Ureter (tissue), 1 donor: ENCODE results near the gene DENND6B. TPM values are rescaled to one million over a fixed set of nuclear protein-coding genes. Genes with fewer than 3 reads are reported as not detected.

Experiments used
- DNase-seq: peaks from one replicate; pipeline ENCODE4 v3.0.0-alpha.2; 2020; ENCODE audit warnings: low spot score
- total RNA-seq: library from RNA; stranded (reverse); gene quantifications from one replicate; pipeline ENCODE4 v1.2.4, GENCODE V29; 2023
- donor health status: DM: yes; HTN: yes; CAD: no.

Gene DENND6B
- total RNA-seq, 1 donor from 2014 or later, result 21.4 TPM

DNA sequence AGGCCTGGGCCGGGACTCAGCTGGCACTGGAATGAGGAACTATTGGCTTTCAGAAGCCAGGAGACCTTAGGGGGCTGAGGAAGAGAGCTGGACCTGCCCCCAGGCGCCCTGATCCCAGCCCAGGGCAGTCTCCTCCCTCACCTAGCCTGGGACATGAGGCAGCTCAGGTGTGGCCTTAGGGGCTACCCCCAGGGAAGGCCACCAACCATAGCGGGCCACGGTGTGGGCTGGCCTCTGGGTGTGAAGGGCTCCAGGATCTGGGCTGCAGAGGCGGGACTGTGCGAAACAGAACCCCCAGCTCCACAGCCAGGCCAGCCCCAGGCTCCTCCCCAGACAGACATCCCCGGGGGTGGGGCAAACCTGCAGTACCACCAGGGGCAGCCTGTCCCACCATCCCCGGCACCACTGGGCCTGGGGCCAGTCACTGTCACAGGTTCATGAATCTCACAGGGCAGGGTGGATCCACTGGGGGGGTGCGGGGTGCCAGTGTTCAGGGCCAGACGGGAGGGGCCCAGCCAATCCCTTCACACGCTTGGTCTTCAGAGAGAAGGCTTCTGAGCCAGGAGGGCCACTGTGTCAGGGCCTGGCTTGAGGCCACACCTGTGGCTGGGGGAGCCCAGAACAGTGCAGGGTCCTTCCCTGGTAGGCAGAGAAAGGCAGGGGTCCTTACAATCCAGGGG is 22.8 kb downstream of the DENND6B start:
- DNase-seq, result peak; percentile 81

DNA sequence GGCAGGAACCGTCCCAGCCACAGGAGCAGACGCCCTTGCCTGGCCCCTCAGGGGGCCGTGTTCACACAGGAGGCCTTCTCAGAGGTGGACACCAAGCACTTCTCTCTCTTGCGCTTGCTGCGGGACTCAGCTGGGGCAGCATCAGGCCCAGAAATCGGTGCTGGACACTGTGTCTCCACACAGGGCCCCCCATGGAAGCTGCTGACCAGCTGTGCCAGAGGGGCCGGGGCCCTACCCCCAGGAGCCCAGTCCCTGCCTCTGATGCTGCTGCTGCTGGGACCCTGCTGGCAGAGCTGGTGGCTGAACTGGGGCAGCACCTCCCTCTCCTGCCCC is 23.3 kb downstream of the DENND6B start:
- no peak for DNase-seq

DNA sequence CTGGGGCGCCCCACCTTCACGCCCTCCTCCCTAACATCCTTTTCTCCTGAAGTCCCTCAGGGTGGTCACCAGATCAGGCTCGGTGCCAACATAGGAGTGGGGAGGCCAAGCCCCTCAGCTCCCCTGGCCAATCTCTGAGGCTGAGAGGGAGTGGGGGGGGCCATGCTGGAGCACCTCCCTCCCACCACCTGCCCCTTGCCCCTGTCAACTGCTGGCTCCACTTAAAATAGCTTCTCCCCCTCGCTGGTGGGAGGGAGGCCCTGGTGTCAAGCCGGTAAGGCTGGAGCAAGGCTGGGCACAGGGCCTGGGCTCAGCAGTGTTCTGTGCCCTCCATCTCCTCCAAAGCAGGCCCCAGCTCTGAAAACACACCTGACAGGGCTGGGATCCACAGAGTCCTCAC is 24.2 kb downstream of the DENND6B start:
- DNase-seq, result no peak

DNA sequence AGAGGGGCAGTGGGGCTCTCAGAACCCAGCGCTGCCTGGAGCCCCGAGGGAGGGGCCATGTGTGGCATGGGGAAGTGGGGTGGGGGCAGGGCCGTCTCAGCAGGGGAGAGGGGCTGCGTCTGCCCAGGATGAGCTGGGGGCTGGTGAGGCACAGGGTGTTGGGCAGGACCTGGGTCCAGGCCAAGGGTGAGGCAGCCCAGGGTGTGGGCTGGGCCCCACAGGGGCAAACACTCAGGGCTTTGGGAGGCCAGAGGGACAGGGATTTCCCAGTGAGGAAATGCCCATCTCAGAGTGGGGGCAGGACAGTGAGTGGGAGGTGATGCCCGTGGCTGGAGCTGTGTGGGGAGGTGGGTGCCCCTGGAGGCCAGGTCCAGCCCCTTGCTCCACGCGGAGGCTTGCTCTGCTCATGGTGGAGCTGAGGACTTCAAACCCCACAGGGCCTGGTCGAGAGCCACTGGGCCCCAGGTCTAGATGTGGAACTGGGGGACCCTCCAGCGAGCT is 24.7 kb downstream of the DENND6B start:
- DNase-seq, result no peak

DNA sequence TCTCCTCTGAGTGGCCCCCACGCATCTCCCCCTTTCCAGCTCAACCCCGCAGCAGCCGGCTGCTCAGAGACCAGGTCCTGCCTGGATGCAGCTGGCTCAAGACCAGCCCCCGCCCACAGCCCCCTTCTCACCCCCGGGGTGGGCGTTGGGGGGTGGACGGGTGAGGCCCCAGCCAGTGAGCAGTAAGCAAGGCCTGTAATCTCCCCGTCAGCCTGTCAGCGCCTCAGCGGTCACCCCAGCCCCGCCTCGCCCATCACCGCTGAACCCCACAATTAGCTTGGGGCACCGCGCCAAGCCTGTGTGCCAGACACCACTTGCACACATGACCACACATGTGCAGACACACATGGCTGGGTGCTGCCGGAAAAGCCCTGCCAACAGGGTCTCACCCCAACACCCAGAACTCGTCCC is 25.2 kb downstream of the DENND6B start:
- no peak for DNase-seq

DNA sequence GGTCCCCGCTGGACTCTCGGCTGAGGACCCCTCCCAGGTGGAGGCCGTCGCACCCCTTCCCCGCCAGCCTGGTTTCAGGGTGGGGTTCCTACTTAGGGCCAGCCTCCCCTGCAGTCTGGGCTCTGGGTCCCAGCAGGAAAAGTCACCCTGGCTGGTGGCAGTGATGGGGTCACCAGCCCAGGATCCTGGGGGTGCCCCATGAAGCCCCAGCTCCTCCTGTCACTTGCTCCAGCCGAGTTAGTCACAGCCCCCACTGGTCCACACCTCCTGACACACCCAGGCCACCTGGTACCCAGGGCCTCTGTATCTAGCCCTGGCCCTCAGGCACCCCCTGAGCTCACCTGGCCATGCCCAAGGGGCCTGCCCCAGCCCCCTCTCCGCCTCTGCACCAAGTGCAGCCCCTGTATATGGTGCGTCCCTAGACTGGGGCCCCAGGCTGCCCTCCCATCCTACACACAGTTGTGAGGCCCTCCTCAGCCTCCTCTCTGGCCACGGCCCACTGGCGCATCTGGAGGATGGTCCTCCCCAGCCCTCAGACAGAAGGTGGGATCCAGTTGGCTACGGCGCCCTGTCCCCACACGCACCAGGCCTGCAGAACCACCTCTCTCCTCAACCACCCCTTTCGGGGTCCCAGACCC is 26.1 kb downstream of the DENND6B start:
- no peak for DNase-seq

DNA sequence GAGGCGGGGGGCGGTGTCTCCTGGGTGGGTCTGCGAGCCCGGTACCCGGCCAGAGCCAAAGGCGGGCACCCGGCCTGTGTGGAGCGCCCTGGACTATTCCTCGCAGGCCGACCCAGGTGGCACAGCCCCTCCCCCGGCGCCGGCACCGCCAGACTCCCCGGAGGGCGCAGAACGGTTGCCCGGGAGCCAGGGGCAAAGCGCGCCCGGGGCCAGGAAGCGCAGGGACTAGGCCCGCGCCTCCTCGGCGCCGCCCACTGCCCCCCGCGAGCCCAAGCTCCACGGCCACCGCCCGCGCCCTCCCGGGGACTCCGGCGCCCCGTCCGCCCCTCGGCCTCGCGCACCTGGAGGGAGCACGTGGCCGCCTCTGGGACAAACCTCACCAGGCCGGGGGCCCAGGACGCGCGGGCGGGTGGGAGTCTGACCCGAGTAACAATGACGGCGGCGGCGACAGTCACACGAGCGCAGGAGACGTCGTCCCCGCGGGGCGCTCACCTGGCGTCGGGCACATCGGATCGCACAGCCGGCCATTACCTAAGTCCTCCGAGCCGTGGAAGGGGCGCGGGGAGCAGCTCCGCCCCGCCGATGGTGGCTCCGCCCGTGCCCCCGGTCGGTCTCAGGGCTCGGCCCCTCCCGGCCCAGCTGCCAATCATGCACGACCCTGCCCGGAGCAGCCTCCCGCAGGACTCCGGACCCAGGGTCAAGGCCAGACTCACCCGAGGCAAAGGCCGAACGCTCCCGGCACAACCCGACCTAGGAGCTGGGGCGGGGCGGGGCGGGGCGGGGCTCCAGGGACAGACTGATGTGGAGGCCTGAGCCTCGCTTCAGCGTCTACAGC is 26.8 kb downstream of the DENND6B start:
- DNase-seq, result no peak

DNA sequence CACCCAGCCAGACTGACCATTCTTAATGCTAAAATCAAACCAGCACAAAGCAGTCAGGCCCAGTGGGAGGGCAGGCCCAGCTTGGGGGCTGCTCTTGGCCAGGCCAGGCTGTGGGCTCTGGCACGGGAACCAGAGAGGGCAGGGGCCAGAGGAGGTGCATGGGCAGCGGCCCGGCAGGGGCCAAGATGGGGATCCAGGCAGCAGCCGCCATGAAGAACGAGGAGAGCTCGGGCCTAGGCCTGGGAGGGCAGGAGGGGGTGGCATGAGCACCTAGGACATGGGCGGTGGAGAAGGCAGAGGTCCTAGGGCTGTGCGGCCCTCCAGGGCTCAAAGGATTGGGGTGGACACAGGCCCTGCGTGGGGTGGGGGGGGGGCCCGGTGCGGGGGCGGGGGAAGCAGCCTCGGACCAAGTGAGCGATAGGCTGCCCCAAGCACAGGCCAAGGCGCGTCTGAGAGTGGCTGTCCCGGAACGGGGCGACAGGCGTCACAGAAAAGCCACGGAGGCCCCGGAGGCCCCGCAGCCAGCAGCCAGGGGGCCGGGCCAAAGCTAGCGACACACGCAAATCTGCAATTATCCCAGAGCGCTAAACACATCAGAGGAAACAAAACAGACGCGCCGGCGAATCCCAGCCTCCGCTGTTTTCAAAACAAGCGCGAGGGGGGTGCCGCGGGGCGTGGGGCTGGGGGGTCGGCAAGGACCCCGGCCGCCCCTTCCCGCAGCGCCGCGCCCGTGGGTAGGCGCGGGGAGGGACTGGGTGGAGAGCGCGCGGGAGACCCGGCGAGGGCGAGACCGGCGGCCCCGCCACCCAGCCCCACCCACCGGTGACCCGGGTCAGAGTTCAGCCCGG is 27.7 kb downstream of the DENND6B start:
- DNase-seq, result no peak

DNA sequence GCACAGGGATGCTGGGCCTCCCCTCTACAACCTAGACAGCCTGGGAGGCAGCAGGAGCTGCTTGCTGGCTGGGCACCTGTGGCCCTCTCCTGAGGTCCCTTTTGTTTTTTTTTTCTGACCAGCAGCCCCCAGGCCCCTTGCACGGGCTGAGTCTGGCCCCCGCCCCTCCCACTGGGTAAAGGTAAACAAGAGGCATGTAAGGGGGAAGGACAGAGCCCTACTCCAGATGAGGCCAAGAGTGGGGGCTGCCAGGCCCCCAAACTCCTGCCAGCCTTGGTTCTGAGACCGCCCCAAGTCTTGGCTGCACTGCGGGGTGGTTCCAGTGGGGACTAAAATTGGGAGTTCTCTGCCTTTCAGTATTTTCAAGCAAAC is 28.6 kb downstream of the DENND6B start:
- no peak for DNase-seq

DNA sequence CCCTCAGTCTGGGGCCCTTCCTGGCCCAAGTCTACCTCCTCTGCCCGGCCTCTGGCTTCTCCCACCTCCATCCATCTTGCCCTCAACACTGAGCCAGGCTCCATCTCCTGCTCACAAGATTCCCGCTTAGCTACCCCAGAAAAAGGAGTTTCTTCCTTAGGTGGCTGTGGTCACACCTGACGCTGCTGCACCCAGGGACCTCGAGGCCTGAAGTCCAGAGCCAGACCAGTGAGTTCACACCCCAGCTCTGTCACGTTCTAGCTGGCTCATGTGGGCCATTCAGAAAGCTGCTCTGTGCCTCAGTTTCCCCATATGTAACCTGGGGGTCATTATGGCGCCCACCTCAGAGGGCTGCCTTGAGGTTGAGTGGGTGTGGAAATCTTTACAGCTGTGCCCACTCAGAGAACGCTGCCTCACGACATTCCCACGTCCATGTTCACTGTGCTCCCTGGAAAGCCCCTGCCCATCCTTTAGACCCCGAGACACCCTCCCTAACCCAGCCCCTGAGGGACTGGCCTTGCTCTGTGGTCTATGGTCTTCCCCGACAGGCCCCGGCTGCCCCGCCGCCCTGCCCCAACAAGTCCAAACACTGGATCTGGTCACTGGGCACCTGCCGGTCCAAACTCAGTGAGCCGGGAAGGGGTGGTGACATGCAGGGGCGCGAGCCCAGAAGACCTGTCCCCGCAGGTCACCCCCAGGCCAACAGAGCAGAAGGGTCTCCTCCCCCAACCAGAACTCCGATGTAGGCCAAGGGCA is 29.1 kb downstream of the DENND6B start:
- no peak for DNase-seq

DNA sequence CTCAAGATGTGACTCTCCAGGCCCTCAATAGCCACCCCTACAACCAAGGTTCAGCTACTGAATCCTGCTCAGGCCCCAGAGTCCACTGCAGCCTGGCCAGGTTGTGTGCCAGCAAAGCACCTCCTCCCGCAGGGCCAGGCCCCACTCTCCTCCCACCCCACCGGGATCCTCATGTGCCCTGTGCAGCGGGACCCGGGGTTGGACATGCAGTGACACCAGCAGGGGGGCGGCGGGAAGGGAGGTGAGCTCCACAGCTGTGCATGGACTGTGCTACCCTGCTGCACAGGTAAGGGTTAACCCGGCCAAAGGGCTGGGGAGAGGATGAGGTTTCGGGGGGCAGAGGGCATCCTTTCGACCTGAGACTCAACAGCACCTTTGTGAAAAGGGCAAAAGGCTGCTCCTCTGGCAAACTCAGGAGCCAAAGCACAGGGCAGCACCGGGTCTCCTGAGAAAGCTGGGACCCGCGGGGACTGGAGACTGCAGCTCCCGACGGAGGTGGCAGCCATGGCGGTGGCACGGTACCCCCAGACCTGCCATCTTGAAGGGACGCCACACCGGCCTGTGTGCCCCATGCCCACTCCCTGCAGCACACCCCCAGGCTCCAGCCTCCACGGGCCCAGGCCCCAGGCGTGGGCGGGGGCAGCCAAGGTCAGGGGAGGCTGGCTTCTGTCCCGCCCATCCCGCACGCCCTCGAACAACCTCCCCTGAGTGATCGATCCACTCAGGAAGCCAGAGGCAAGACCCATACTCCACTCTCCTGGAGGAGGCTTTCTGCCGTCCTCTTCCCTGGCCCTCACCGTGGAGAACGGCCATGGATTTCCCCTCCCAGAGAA is 29.9 kb downstream of the DENND6B start:
- DNase-seq, result no peak

DNA sequence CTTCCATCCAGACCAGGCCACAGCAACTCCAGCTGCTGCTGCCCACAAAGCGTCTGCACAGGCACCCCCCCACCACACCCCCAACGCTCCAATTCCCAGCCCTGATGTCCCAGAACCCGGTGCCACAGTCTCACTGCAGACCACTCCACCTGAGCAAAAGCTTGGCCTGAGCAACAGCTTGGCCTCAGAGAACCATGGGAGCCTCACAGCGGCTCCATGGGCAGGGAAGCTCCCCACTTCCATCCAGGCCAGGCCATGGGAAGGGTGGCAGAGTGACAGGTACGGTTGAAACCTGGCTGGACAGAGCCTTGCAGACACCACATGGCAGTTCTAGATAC is 32.5 kb downstream of the DENND6B start:
- DNase-seq, result no peak

DNA sequence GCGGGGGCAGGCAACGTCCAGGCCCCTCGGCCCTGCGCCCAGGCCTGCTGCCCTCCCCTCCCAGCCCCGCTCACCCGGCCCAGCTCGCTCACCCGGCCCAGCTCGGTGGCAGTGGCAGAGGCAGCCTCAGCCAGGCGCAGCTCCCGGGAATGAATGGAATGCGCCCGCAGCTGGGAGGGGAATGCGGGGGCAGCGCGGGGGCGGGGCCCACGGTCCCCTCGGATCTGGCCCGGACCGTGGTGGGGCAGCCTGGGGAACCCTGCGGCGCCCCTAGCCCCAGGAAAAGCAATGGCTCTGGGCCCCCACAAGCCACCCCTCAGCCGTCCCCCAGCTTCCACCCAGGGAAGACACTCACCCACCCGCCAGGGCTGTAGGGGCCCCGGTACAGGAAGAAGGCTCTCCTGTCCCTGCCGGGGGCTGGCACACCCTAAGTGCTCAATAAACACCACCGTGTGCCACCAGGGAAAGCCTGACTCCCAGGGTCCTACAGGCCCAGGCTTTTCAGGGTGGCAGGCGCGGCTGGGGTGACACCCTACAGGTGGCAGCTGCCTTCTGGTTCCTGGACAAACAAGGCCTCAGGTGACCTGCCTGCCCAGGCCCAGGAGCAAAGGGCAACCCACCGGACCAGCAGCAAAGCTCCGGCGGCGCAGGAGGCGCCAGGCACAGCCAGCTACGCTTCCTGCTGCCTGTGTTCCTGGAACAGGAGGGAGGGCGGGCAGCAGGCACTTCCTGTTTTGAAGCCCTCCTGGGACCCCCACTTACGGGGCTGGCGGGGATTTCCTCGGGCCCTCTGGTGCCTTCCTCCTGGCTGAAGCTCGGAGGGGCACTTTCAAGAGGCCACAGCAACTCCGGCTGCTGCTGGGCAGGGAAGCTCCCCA is 33.1 kb downstream of the DENND6B start:
- DNase-seq, result peak; percentile 81

DNA sequence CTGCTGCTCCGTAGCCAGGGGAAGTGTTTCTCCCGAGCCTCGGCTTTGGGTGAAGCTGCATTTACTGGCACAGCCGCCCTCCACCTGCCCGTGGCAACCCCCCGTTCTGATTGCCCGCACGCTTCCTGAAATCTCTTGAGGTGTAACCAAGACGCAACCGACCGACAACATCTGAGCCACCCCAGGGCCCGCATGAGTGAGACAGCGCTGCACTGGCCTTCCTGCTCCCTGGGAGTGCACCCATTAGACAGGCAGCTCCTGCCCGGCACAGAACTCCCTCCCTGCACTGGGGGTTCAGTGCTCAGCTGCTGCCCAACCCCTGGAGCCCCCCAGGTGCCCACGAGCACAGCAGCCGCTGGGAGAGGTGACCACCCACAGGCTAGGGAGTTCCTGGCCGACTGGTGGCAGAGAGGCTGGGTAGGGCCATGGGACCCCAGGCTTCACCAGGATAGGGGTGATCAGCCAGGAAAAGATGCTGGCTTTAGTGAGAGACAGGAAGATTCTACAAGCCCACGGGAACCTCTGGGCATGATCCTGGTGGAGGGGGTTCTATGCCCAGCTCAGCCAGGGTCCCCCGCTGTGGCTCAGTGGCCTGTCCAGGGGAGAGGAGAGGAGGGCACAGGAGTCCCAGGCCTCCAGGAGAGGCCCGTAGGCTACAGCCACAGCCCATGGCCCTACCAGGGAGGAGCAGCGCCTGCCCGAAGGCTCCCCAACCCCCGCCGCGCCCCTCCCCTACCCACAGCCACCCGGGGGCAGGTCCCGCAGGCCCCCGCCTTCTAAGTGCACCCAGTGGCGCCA is 34.0 kb downstream of the DENND6B start:
- no peak for DNase-seq

DNA sequence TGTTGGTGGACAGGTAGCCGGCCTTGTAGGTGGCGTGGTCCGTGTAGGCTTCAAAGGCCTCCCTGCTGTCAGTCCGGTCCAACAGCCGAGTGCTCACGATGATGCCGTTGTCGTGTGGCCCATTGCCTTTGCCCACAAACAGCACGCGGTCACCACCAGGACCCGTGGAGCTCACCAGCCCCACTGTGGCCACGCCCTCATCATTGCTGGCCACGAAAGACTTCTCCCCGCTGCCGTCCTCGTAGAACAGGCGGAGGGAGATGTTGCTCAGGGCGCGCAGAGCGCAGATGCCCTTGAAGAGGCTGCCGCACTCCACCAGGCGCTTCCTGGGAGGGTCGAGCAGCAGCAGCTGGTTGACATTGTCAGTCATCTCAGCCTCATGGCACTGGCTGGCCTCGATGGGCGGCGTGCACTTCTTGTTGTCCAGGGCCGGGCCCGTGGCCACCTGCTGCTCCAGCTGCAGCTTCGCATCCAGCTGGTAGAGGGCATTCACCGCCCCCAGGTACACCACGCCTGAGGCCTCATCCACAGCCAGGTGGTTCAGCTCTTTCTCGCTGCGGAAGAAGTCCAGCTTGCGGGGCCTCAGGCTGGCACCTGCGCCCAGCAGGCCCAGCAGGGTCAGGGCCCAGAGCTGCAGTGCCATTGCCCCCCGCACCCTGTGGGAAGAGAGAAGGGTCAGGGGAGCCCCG is 36.7 kb downstream of the DENND6B start:
- DNase-seq, result no peak

DNA sequence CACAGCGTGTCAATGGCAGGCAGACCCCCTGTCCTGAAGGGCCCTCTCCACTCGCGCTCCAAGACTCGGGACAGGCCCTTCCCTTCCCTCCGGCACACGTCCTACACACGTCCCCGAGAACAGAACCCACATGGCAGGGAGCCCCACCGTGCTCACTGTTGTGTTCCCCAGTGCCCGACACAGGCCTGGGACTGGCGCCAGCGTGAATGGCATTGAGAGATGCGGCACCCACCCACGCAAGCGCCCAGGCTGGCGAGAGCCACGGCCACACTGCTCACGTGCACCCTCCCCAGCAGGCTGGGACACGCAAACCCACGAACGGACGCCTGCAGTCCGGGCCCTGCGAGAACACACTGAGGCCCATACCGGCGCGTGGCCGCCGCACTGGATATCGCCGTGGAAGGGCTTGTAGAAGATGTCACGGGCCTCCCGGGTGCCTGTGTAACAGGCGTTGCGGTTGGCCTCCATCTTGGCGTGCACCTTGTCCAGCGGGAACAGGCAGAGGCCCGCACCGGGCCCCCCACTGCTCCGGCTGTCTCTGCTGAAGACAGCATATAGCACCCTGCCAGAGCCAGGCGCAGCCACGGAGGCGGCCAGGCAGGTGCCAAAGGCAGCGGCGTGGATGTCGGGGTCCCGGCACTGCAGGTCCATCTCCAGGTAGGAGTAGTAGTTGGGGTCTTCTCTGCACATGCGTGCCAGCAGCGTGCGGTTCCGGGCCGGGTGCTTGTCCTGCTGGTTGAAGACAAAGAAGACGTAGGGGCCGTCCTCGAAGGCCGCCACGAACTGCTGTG is 37.5 kb downstream of the DENND6B start:
- DNase-seq, result no peak

DNA sequence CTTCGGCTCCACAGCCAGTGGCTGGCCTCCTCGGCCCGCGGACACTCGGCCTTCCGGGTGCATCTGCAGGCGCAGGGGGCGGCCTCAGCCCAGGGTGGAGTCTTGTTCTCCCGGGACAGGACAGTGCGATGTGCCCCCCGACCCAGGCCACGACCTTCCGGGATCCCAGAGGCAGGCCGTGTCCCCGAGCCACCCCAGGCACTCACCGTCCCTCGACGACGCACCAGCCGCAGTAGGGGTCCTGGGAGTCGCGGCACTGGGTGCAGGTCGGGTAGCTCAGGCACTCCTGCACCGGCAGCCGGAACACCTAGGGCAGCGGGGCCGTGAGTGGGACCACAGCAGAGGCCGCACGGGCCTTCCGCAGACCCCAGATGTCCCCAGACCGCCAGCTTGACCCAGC is 39.1 kb downstream of the DENND6B start:
- no peak for DNase-seq
